ENCODE data around the gene PPP2R5B. TPM values are rescaled to one million over a fixed set of nuclear protein-coding genes. Genes with fewer than 3 reads are reported as not detected.

The PPP2R5B gene
- total and polyA plus RNA-seq, 9 of the 15 experiments (the other 6 are each of a cell fraction or from before 2014, with no cell fraction given) = 0.10 to 7.8 (median 3.3) TPM

DNA sequence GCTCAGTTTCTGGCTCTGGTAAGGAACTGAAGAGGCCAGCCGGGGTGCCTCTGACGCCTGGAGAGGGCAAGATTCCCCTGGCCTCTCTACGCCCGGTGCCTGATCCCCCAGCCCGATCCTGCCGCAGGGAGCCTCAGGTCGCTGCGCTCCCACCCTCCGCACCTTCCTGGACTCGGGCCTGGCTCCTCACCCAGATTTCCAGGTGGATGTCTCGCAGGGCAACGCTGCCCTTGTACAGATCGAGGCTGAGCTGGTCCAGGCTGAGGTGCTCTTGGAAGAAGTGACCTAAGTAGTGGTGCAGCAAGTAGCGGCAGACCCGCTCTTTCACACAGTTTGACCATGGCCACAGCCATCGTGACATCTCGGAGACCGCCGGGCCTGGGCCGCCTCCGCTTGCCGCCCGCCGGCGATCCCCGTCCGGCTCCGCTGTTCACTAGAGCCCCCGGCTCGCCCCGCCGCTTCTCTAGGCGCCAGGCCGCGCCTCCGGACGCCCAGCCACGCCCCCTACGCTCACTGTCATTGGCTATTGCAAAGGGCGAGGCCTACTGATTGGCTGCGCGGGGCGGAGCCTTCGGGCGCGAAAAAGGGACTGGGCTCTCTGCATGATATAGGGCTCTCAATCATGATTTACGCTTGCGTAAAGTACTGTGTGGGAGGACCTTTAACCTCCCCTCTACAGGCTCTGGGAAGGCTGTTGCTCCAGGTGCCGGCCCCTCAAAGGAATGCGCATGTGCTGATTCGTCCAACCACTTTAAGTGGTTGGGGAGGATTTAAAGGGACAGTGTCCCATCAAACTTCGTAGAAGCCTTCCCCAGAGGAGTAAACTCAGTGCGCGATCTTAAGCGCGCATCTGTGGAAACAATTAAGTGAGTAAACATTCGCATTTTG lies 7.5 kb upstream of the PPP2R5B start, which contains the start of gene ATG2A (continued):
- TF ChIP-seq, protein P1, sequence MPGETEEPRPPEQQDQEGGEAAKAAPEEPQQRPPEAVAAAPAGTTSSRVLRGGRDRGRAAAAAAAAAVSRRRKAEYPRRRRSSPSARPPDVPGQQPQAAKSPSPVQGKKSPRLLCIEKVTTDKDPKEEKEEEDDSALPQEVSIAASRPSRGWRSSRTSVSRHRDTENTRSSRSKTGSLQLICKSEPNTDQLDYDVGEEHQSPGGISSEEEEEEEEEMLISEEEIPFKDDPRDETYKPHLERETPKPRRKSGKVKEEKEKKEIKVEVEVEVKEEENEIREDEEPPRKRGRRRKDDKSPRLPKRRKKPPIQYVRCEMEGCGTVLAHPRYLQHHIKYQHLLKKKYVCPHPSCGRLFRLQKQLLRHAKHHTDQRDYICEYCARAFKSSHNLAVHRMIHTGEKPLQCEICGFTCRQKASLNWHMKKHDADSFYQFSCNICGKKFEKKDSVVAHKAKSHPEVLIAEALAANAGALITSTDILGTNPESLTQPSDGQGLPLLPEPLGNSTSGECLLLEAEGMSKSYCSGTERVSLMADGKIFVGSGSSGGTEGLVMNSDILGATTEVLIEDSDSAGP (CRISPR knock-in tag; IDR thresholded peaks at IDR 0.05) = peak; percentile 96
- TF ChIP-seq HDAC1 (IDR thresholded peaks at IDR 0.05) (peak in 1 of 2 experiments; percentile 67; a peak in 2 of 4 replicates), NFIX (CRISPR knock-in tag; IDR thresholded peaks at IDR 0.05; ENCODE audit: low read depth) (no peak), MBD2 (IDR thresholded peaks at IDR 0.05; ENCODE audit: borderline replicate concordance, low read depth) (peak; percentile 93), BCL6 (CRISPR knock-in tag; IDR thresholded peaks at IDR 0.05) (no peak), PURB (CRISPR knock-in tag; IDR thresholded peaks at IDR 0.05; ENCODE audit: low read depth) (no peak), NONO (IDR thresholded peaks at IDR 0.05; ENCODE audit: low read depth in 2 of 2, low read length in 1 of 2) (0 out of 4 replicates have a peak, but pooled peaks of 1 of the 2 experiments have one; percentile 15), FOXA3 (CRISPR knock-in tag; conservative IDR thresholded peaks at IDR 0.05 in 1 of 2, IDR thresholded peaks at IDR 0.05 in 1 of 2) (no peak), FOXM1 (IDR thresholded peaks at IDR 0.05; ENCODE audit: low read depth) (peak; percentile 79), FOXM1 (CRISPR knock-in tag; IDR thresholded peaks at IDR 0.05; ENCODE audit: low read depth) (no peak), HNRNPK (IDR thresholded peaks at IDR 0.05; ENCODE audit: low read depth, low read length, poor library complexity, severe bottlenecking) (no peak), FOXK1 (CRISPR knock-in tag; IDR thresholded peaks at IDR 0.05; ENCODE audit: borderline replicate concordance) (peak; percentile 75; the same call in 1 of the 2 replicates), PCBP2 (IDR thresholded peaks at IDR 0.05; ENCODE audit: low read depth, low read length, poor library complexity, severe bottlenecking) (no peak), SRSF9 (IDR thresholded peaks at IDR 0.05; ENCODE audit: borderline replicate concordance, low read depth, low read length) (no peak), WHSC1 (IDR thresholded peaks at IDR 0.05; ENCODE audit: low read length) (no peak), ELF1 (tag; IDR thresholded peaks at IDR 0.05) (no peak), CEBPB (tag; IDR thresholded peaks at IDR 0.05) (peak; percentile 56), CTCFL (IDR thresholded peaks at IDR 0.05; ENCODE audit: borderline replicate concordance, insufficient read depth, low read depth, low read length, poor library complexity, severe bottlenecking) (no peak), DMBX1 (CRISPR knock-in tag; IDR thresholded peaks at IDR 0.05; ENCODE audit: borderline replicate concordance) (peak; percentile 24; the same call in 1 of the 2 replicates), NEUROD1 (IDR thresholded peaks at IDR 0.05; ENCODE audit: borderline replicate concordance, low read depth, low read length, partially characterized antibody) (peak; percentile 30)
- TF ChIP-seq, protein P2, sequence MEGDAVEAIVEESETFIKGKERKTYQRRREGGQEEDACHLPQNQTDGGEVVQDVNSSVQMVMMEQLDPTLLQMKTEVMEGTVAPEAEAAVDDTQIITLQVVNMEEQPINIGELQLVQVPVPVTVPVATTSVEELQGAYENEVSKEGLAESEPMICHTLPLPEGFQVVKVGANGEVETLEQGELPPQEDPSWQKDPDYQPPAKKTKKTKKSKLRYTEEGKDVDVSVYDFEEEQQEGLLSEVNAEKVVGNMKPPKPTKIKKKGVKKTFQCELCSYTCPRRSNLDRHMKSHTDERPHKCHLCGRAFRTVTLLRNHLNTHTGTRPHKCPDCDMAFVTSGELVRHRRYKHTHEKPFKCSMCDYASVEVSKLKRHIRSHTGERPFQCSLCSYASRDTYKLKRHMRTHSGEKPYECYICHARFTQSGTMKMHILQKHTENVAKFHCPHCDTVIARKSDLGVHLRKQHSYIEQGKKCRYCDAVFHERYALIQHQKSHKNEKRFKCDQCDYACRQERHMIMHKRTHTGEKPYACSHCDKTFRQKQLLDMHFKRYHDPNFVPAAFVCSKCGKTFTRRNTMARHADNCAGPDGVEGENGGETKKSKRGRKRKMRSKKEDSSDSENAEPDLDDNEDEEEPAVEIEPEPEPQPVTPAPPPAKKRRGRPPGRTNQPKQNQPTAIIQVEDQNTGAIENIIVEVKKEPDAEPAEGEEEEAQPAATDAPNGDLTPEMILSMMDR (IDR thresholded peaks at IDR 0.05 in 2 of 3, conservative IDR thresholded peaks at IDR 0.05 in 1 of 3; ENCODE audit: insufficient read depth in 2 of 3, low read depth in 1 of 3, low read length in 3 of 3) = no peak
